GM18907 (cell line): Measurements from ENCODE around the gene INSC.
A peak's percentile ranks its signal among the peaks of the same experiment; 100 is the strongest.

Source experiments
- ATAC-seq: cut with Tn5 transposase; IDR thresholded peaks from one replicate; pipeline ENCODE4 v1.9.1; 2021; ENCODE audit warnings: mild to moderate bottlenecking, moderate library complexity; ENCODE audit not compliant: unreplicated experiment

Gene INSC

DNA sequence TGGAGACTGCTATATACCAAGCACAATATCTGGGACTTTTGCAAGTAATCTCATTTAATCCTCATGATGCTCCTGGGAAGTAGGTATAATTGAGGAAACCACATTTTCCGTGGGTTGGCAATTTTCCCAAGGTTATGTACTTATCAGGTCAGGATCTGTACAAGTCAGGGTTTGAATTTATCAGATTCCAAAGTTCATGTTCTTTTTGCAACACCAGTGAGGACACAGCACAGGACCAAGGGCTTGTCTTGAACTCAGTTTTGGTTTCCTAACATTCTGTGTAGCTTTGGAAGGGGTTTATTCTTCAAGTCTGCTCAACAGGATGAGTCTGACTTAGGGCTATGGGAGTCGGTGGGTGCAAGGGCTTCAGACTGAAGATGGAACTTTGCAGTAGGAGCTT lies 30.4 kb downstream of the INSC start:
- ATAC-seq: no peak

- ATAC-seq: no peak
Observed at GRCh38 chr11:15145615-15146014, 30.9 kb downstream of the INSC start.

GRCh38 chr11:15146271-15147003 lies 31.7 kb downstream of the INSC start:
- ATAC-seq: no peak

DNA sequence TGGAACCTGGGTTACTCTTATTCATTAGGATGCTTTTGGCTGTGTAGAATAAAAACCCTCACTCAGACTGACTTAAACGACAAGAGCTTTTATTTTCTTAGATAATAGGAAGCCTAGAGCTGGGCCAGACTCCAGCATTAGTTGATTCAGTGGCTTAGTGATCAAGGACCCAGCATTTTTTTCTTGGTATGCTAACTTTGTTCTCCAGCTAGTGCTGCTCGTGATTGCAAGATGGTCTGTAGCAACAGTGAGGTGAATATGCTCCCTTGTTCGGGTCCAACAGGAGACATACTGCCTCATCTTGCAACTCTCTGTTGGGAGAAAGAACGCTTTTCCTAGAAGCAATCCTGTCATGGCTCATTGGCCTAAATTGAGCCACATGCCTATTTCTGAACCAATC lies 33.4 kb downstream of the INSC start:
- no peak for ATAC-seq

DNA sequence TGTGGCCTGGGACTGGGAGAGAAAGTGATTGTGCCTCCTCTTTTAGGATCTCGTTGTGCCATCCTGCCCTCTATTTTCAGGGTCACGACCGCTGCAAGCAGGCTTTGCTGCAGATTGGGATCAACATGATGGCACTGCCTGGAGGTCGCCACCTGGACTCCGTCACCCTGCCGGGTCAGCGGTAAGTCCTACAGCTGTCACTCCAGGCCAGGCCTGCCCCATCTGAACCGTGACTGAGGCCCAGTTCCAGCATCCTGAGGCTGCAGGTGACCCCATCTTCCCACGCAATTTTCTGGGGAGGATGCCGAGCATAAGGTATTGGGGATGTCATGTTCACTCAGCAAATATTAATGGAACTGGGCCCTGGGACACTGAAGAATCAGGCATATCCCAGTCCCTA lies 34.3 kb downstream of the INSC start:
- ATAC-seq: no peak

DNA sequence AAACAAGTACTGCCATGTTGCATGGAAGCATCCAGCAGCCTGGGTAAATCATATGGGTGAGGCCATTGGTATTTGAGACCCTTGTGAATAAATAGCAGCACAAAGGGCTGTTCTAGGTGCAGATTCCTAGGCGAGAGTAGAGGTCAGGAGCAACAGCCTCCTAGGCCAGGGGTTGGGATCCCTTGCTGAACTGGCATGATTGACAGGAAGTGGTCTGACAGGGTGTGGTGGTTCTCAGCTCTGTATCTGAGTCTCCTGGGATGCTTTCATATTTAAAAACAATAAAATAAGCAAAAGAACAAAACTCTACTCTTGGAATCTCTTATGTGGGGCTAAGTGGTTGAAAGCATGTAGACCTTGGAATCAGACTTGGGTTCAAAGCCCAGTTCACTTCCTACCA lies 35.8 kb downstream of the INSC start:
- no peak for ATAC-seq

DNA sequence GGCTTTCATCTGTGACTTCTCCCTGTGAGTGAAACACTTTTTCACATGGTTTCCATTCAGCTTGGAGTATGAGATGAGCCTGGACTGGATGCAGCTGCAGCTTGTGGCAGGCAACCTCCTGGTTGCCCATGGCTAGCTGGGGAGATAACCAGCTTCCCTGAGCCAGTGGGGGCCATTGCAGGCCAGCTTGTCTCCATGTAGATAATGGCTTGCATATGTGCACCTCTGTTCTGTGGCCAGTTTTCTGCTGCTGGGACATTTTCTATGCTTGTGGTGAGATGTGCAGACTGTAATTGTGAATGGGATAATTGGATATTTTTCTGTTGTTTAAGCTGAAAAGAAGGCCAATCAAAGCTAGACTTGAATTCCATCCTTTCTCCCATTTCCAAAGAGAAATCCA lies 38.5 kb downstream of the INSC start:
- ATAC-seq: no peak

GRCh38 chr11:15157181-15157580 lies 42.5 kb downstream of the INSC start:
- ATAC-seq: no peak

- ATAC-seq: no peak
Observed at GRCh38 chr11:15157606-15158137, 42.9 kb downstream of the INSC start.

DNA sequence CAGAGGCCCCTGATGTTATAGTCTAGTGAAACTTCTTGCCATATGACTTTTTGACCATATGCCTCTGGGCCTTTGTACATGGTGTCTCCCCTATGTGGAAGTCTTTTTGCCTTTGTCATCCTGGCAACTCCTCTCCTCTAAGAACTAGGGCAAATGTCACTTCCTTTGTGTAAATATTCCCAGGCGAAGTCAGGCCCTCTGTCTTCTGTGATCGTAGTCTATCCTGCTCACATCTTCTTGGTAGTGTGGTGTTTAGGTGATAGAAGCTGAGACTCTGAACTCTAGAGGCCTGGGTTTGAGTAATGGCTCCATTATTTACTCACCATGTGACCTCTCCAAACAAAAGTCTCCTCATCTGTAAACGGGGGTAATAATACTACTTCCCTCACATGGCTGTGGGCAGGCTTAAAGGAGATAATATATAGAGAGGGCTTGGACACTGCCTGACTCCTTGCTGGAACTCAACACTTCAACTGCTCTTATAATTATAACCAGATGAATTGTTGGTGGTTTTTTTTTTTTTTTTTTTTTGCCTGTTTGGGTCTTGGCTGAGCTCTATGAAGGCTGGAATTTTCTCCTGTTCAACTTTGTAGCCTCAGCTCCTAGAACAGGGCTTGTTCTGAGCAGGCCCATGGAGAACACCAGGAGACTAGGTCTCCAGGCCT lies 43.8 kb downstream of the INSC start:
- no peak for ATAC-seq

DNA sequence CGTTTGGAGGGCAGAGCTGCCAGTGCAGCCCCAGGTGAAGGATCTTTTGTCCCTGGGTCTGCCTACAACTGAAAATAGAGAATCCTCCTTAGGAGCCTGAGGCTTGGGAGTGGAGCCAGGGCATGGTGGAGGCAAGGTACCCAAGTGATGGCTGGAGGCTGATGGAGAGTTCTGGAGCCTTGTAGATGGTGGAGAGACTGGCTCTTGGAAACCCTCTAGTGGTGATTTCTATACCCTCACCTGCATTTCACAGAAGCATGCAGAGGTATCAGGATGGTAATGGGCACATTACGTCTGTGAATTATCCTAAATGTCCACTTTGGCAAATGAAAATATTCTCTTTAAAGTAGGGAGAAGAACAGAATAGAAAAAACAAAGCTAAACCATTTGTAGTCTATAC lies 44.4 kb downstream of the INSC start:
- peak; percentile 89 for ATAC-seq

- ATAC-seq: no peak
Observed at GRCh38 chr11:15161790-15162189, 47.1 kb downstream of the INSC start.

GRCh38 chr11:15163136-15163535 lies 48.4 kb downstream of the INSC start:
- no peak for ATAC-seq

GRCh38 chr11:15166204-15166603 lies 51.5 kb downstream of the INSC start:
- ATAC-seq: no peak

GRCh38 chr11:15169815-15170551 lies 55.3 kb downstream of the INSC start:
- no peak for ATAC-seq

DNA sequence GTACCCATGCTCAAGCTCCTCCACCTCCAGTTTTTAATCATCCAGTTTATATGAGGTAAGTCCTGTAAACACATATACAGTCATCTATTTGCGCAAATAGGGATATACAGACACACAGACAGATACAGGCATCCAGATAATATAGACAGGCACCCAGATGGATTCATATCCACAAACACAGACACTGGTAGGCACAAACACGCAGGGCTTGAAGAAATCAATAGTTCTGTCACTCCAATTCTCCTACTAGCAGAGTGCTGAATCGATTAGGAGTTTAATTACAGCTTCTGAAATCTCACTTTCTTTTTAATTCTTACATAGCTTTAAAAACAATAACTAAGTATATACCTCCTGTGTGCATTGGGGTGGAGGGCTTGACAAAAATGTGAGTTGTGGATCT lies 56.0 kb downstream of the INSC start:
- ATAC-seq: no peak

GRCh38 chr11:15171956-15172355 lies 57.2 kb downstream of the INSC start:
- ATAC-seq: no peak

GRCh38 chr11:15175831-15176230 lies 61.1 kb downstream of the INSC start:
- no peak for ATAC-seq

GRCh38 chr11:15176646-15177163 lies 62.0 kb downstream of the INSC start:
- ATAC-seq: no peak

- ATAC-seq: no peak
Observed at GRCh38 chr11:15177491-15177890, 62.8 kb downstream of the INSC start.

GRCh38 chr11:15178214-15178613 lies 63.5 kb downstream of the INSC start:
- ATAC-seq: no peak

DNA sequence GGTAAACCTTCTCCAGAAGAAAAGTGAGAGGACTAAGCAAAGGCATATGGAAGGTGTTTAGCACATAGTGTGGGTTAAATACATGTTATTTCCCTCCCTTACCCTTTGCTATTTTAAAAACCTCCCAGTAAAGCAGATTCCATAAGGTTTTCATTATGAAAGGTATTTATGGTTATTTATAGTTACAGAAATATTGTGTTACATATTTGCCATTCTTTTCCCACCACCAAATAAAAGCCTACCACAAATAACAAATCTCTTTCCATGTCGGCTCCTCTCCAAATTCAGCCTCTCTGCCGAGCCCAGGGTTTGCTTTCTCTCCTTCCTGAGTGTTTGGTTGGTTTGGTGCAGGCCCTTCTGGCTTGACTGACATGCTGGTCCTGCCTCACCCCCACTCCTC lies 64.4 kb downstream of the INSC start:
- no peak for ATAC-seq
